HEK293 (cell line): ENCODE results near the gene BACE1.

Source experiments
- KLF10 ChIP-seq: fragments of 450-650 bp; IDR thresholded peaks from 2 replicates; pipeline ENCODE4 v1.5.1; 2018; ENCODE audit warnings: missing biosample characterization, mild to moderate bottlenecking, missing genetic modification characterization
- OSR2 ChIP-seq: fragments of 450-650 bp; formaldehyde crosslinking; IDR thresholded peaks from 2 replicates; pipeline ENCODE4 v1.5.1; 2016; ENCODE audit warnings: missing biosample characterization, missing genetic modification characterization
- PRDM10 ChIP-seq: fragments of 450-650 bp; formaldehyde crosslinking; IDR thresholded peaks from 2 replicates; pipeline ENCODE4 v1.5.1; 2016; ENCODE audit warnings: missing biosample characterization, missing genetic modification characterization
- PRDM2 ChIP-seq: fragments of 450-650 bp; formaldehyde crosslinking; IDR thresholded peaks from 2 replicates; pipeline ENCODE4 v1.5.1; 2016; ENCODE audit warnings: missing biosample characterization, missing genetic modification characterization, borderline replicate concordance
- PRDM4 ChIP-seq: fragments of 450-650 bp; formaldehyde crosslinking; IDR thresholded peaks from 2 replicates; pipeline ENCODE4 v1.5.1; 2017; ENCODE audit warnings: missing biosample characterization, missing genetic modification characterization
- REPIN1 ChIP-seq: fragments of 450-650 bp; formaldehyde crosslinking; IDR thresholded peaks from 2 replicates; pipeline ENCODE4 v1.5.1; 2017; ENCODE audit warnings: missing biosample characterization, missing genetic modification characterization, low read depth
- ZBTB21 ChIP-seq: fragments of 450-650 bp; formaldehyde crosslinking; IDR thresholded peaks from 2 replicates; pipeline ENCODE4 v1.5.1; 2017; ENCODE audit warnings: missing biosample characterization, missing genetic modification characterization
- ZBTB26 ChIP-seq: fragments of 450-650 bp; formaldehyde crosslinking; optimal IDR thresholded peaks from 2 replicates; pipeline ENCODE3; 2016; ENCODE audit warnings: missing biosample characterization, mild to moderate bottlenecking, missing genetic modification characterization
- ZBTB7A ChIP-seq: fragments of 450-650 bp; formaldehyde crosslinking; IDR thresholded peaks from 2 replicates; pipeline ENCODE4 v1.5.1; 2016; ENCODE audit warnings: low read depth, missing biosample characterization, missing genetic modification characterization
- ZFHX2 ChIP-seq: fragments of 450-650 bp; formaldehyde crosslinking; conservative IDR thresholded peaks from 2 replicates; pipeline ENCODE4 v1.5.1; 2016; ENCODE audit warnings: missing biosample characterization, missing genetic modification characterization
- ZIC2 ChIP-seq: fragments of 450-650 bp; formaldehyde crosslinking; IDR thresholded peaks from 2 replicates; pipeline ENCODE4 v1.5.1; 2016; ENCODE audit warnings: missing biosample characterization, missing genetic modification characterization
- ZNF138 ChIP-seq: fragments of 450-650 bp; formaldehyde crosslinking; IDR thresholded peaks from 2 replicates; pipeline ENCODE4 v1.5.1; 2016; ENCODE audit warnings: missing biosample characterization, missing genetic modification characterization, borderline replicate concordance
- ZNF157 ChIP-seq: fragments of 450-650 bp; formaldehyde crosslinking; IDR thresholded peaks from 2 replicates; pipeline ENCODE4 v1.5.1; 2016; ENCODE audit warnings: missing biosample characterization, missing genetic modification characterization
- ZNF211 ChIP-seq: fragments of 450-650 bp; formaldehyde crosslinking; IDR thresholded peaks from 2 replicates; pipeline ENCODE4 v1.5.1; 2016; ENCODE audit warnings: low read depth, missing biosample characterization, missing genetic modification characterization
- ZNF324 ChIP-seq: fragments of 450-650 bp; formaldehyde crosslinking; IDR thresholded peaks from 2 replicates; pipeline ENCODE4 v1.5.1; 2016; ENCODE audit warnings: missing biosample characterization, missing genetic modification characterization
- ZNF362 ChIP-seq: fragments of 450-650 bp; formaldehyde crosslinking; IDR thresholded peaks from 2 replicates; pipeline ENCODE4 v1.5.1; 2016; ENCODE audit warnings: missing biosample characterization, missing genetic modification characterization
- ZNF391 ChIP-seq: fragments of 450-650 bp; formaldehyde crosslinking; IDR thresholded peaks from 2 replicates; pipeline ENCODE4 v1.5.1; 2016; ENCODE audit warnings: low read depth, missing biosample characterization, missing genetic modification characterization, borderline replicate concordance
- ZNF433 ChIP-seq: fragments of 450-650 bp; formaldehyde crosslinking; IDR thresholded peaks from 2 replicates; pipeline ENCODE4 v1.5.1; 2016; ENCODE audit warnings: missing biosample characterization, missing genetic modification characterization, low read depth
- ZNF510 ChIP-seq: fragments of 450-650 bp; formaldehyde crosslinking; IDR thresholded peaks from 2 replicates; pipeline ENCODE4 v1.5.1; 2018; ENCODE audit warnings: mild to moderate bottlenecking, missing genetic modification characterization, missing biosample characterization; ENCODE audit not compliant: insufficient replicate concordance
- ZNF544 ChIP-seq: fragments of 450-650 bp; formaldehyde crosslinking; IDR thresholded peaks from 2 replicates; pipeline ENCODE4 v1.5.0; 2017; ENCODE audit warnings: missing biosample characterization, missing genetic modification characterization
- ZNF585B ChIP-seq: fragments of 450-650 bp; formaldehyde crosslinking; IDR thresholded peaks from 2 replicates; pipeline ENCODE4 v1.5.1; 2016; ENCODE audit warnings: missing biosample characterization, missing genetic modification characterization
- ZNF645 ChIP-seq: fragments of 450-650 bp; formaldehyde crosslinking; IDR thresholded peaks from 2 replicates; pipeline ENCODE4; 2016; ENCODE audit warnings: missing biosample characterization, missing genetic modification characterization
- ZNF747 ChIP-seq: fragments of 450-650 bp; formaldehyde crosslinking; IDR thresholded peaks from 2 replicates; pipeline ENCODE4 v1.5.1; 2016; ENCODE audit warnings: missing biosample characterization, missing genetic modification characterization
- ZNF768 ChIP-seq: fragments of 450-650 bp; formaldehyde crosslinking; IDR thresholded peaks from 2 replicates; pipeline ENCODE4 v1.5.1; 2018; ENCODE audit warnings: missing biosample characterization, mild to moderate bottlenecking, missing genetic modification characterization

BACE1 gene

GRCh38 chr11:117316197-117316961 lies at the start of gene BACE1 (continued):
- TF ChIP-seq PRDM4 (tag by site-specific recombination) (no peak), OSR2 (tag by site-specific recombination) (no peak), ZBTB26 (tag by site-specific recombination) (peak; percentile 19), ZNF768 (no peak), PRDM2 (tag by site-specific recombination) (no peak), ZNF433 (tag by site-specific recombination) (no peak), ZNF645 (no peak), ZBTB7A (tag by site-specific recombination) (no peak), KLF10 (tag by site-specific recombination) (no peak), ZNF362 (tag by site-specific recombination) (no peak), ZNF747 (tag by site-specific recombination) (no peak), ZNF324 (tag by site-specific recombination) (no peak), ZNF391 (no peak), REPIN1 (tag by site-specific recombination) (no peak), ZNF211 (tag by site-specific recombination) (no peak), ZNF157 (tag by site-specific recombination) (no peak), ZBTB21 (no peak), ZNF544 (tag by site-specific recombination) (no peak), PRDM10 (tag by site-specific recombination) (peak; percentile 56), ZNF138 (tag by site-specific recombination) (no peak), ZNF510 (tag by site-specific recombination) (no peak), ZNF585B (tag by site-specific recombination) (no peak), ZIC2 (tag by site-specific recombination) (no peak), ZFHX2 (no peak)
